ENCODE results near the gene SOHLH2. TPM values are rescaled to one million over a fixed set of nuclear protein-coding genes. Genes with fewer than 3 reads are reported as not detected.

Gene SOHLH2
- polyA plus RNA-seq, 1 experiment = 0.35 TPM

GRCh38 chr13:36163286-36163685 lies 51.1 kb downstream of the SOHLH2 start:
- ChIA-PET CTCF (no interaction called here), POLR2A (no interaction called here)
- peaks cover 2% of the 10 kb centered on the region for H3K27me3 ChIP-seq (ENCODE audit: control insufficient read depth, insufficient read depth, low read length)
- H3K9me3 ChIP-seq (ENCODE audit: control insufficient read depth, insufficient read depth, low read length) = no peaks in the 10 kb centered on the region
- H3K4me3 ChIP-seq (ENCODE audit: low read depth, low read length) = no peak overlapping the region
- no peak for DNase-seq (ENCODE audit: low read depth, low spot score)
- H3K27ac ChIP-seq (ENCODE audit: low read depth, low read length) = no peak overlapping the region
- TF ChIP-seq, protein P1, sequence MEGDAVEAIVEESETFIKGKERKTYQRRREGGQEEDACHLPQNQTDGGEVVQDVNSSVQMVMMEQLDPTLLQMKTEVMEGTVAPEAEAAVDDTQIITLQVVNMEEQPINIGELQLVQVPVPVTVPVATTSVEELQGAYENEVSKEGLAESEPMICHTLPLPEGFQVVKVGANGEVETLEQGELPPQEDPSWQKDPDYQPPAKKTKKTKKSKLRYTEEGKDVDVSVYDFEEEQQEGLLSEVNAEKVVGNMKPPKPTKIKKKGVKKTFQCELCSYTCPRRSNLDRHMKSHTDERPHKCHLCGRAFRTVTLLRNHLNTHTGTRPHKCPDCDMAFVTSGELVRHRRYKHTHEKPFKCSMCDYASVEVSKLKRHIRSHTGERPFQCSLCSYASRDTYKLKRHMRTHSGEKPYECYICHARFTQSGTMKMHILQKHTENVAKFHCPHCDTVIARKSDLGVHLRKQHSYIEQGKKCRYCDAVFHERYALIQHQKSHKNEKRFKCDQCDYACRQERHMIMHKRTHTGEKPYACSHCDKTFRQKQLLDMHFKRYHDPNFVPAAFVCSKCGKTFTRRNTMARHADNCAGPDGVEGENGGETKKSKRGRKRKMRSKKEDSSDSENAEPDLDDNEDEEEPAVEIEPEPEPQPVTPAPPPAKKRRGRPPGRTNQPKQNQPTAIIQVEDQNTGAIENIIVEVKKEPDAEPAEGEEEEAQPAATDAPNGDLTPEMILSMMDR (IDR thresholded peaks at IDR 0.05; ENCODE audit: low read depth, low read length) = no peak

DNA sequence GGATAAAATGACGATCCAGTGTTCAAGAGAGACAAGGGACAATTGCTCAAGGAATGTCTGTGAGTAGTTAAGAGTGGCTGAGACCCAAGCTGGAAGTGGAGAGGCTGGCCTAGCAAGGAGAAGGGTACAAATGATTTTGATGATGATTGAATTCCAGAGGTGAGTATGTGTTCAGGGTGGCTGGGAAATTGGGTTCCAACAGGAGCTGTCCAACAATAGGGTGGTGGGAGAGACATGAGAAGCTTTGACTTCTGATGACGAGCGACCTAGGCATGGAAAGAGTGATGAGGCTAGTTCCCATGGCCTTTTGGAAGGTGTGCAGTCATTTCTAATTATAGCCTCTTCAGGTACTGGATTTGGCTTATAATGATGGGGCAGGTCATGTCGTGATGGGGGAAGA lies 54.1 kb downstream of the SOHLH2 start:
- H3K4me3 ChIP-seq (ENCODE audit: low read depth, low read length) = no peak overlapping the region
- no peak for DNase-seq (ENCODE audit: low read depth, low spot score)
- H3K27ac ChIP-seq (ENCODE audit: low read depth, low read length) = no peak overlapping the region
- TF ChIP-seq, protein P1 (IDR thresholded peaks at IDR 0.05; ENCODE audit: low read depth, low read length) = no peak
- CTCF ChIA-PET = interaction anchor here (1.0 kb wide), 1 partner anchor 181 kb away, joined by 3 read pairs; no protein-coding TSS in a partner anchor
- peaks cover 2% of the 10 kb centered on the region for H3K27me3 ChIP-seq (ENCODE audit: control insufficient read depth, insufficient read depth, low read length)
- no peaks in the 10 kb centered on the region for H3K9me3 ChIP-seq (ENCODE audit: control insufficient read depth, insufficient read depth, low read length)
- POLR2A ChIA-PET = no interaction called here

DNA sequence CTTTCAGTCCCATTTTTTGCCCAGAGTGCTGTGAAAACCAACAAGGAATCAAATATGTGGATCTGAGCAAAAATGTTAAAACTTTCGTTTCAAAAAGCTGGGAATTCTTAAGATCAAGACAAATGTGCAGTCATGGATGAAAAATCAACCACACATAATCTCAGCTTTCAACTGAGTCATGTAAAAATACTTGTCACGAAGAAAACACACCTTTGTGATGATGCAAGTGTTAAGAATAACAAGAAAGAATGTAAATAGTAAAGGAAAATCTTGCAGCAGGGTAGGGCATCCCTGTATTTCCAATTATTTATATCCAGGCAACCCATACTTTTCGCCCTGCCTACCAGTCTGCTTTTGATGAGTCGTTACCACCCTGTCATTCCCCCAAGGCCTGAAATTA lies 55.7 kb downstream of the SOHLH2 start:
- Histone ChIP-seq H3K27me3 (ENCODE audit: control insufficient read depth, insufficient read depth, low read length) (peaks cover 6% of the 10 kb centered on the region), H3K27ac (ENCODE audit: low read depth, low read length) (no peak overlapping the region), H3K4me3 (ENCODE audit: low read depth, low read length) (no peak overlapping the region), H3K9me3 (ENCODE audit: control insufficient read depth, insufficient read depth, low read length) (peaks cover 4% of the 10 kb centered on the region; the same call in 1 of the 2 replicates)
- ChIA-PET CTCF (interaction anchor here (1.3 kb wide), 1 partner anchor 117 kb away, joined by 4 read pairs; no protein-coding TSS in a partner anchor), POLR2A (no interaction called here)
- DNase-seq (ENCODE audit: low read depth, low spot score) = no peak
- TF ChIP-seq, protein P1 (IDR thresholded peaks at IDR 0.05; ENCODE audit: low read depth, low read length) = no peak

DNA sequence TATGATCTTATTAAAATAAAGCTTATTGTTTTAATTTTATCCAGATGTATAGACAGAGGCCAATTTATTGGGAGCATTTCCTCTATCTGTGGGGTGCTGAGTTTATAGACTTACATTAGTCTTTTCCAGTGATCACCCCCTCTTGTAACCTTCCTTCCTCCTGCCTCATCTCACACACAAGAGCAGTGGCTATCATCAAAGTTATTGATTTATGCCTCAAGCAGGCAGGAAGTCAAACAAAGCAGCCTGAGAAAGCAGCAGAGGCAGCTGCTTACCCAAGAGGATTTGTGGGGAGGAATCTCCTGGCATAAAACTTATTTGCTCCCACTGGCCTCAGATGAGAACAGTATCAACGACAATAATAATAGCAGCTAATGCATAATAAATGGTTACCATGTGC lies 56.9 kb downstream of the SOHLH2 start:
- Histone ChIP-seq H3K9me3 (ENCODE audit: control insufficient read depth, insufficient read depth, low read length) (peaks cover 4% of the 10 kb centered on the region; the same call in 1 of the 2 replicates), H3K27me3 (ENCODE audit: control insufficient read depth, insufficient read depth, low read length) (peaks cover 4% of the 10 kb centered on the region), H3K4me3 (ENCODE audit: low read depth, low read length) (no peak overlapping the region), H3K27ac (ENCODE audit: low read depth, low read length) (no peak overlapping the region)
- ChIA-PET CTCF (interaction anchor here (1.3 kb wide), 1 partner anchor 118 kb away, joined by 4 read pairs; no protein-coding TSS in a partner anchor), POLR2A (no interaction called here)
- TF ChIP-seq, protein P1 (IDR thresholded peaks at IDR 0.05; ENCODE audit: low read depth, low read length) = no peak
- no peak for DNase-seq (ENCODE audit: low read depth, low spot score)

- H3K9me3 ChIP-seq (ENCODE audit: control insufficient read depth, insufficient read depth, low read length) = peaks cover 4% of the 10 kb centered on the region; the same call in 1 of the 2 replicates
- TF ChIP-seq, protein P1 (IDR thresholded peaks at IDR 0.05; ENCODE audit: low read depth, low read length) = no peak
- no peak for DNase-seq (ENCODE audit: low read depth, low spot score)
- ChIA-PET CTCF (no interaction called here), POLR2A (no interaction called here)
- no peak overlapping the region for H3K4me3 ChIP-seq (ENCODE audit: low read depth, low read length)
- H3K27ac ChIP-seq (ENCODE audit: low read depth, low read length) = no peak overlapping the region
- H3K27me3 ChIP-seq (ENCODE audit: control insufficient read depth, insufficient read depth, low read length) = peaks cover 4% of the 10 kb centered on the region
These were observed 59.6 kb downstream of the SOHLH2 start for GRCh38 chr13:36154567-36155291.
